LNCaP clone FGC (cell line): ENCODE measurements around the gene CALD1.

ENCODE experiments used
- DNase-seq: peaks from one replicate; pipeline ENCODE4 v3.0.0-alpha.2; 2011; ENCODE audit warnings: low read depth
- H3K4me3 ChIP-seq: 2 replicates; pipeline ENCODE4 v1.5.1; 2011; ENCODE audit warnings: mild to moderate bottlenecking, low read depth, low read length, control low read depth
- CTCF ChIP-seq: IDR thresholded peaks from 2 replicates; pipeline ENCODE4 v1.5.1; 2012; ENCODE audit warnings: mild to moderate bottlenecking; ENCODE audit not compliant: control insufficient read depth, insufficient read depth; ENCODE audit errors: extremely low read depth

Gene CALD1

DNA sequence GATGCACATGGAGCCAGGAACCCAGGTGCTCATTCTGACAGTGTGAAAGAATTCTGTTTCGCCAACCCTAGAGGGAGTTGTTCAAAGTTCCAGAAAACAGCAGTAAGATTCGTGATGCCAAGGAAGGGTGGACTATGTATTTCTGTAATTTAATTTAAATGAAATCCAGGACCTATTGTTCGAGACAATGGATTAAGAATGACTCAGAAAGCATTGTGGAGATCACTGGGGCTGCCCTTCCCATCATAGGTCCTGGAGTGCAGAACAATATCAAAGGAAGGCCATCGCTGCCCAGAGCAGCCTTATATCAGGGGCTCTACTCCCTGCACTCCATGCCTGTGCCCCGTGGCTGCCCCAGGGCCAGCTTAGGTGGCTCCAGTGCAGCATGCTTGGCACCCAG lies 32.1 kb upstream of the CALD1 start:
- TF ChIP-seq CTCF: no peak
- no peak overlapping the region for H3K4me3 ChIP-seq
- DNase-seq: no peak

GRCh38 chr7:134750083-134751062 lies 29.1 kb upstream of the CALD1 start:
- H3K4me3 ChIP-seq: no peak overlapping the region
- peak; percentile 59 for TF ChIP-seq CTCF
- DNase-seq: no peak

GRCh38 chr7:134752006-134752760 lies 27.3 kb upstream of the CALD1 start:
- DNase-seq: no peak
- H3K4me3 ChIP-seq: no peak overlapping the region
- TF ChIP-seq CTCF: no peak

DNA sequence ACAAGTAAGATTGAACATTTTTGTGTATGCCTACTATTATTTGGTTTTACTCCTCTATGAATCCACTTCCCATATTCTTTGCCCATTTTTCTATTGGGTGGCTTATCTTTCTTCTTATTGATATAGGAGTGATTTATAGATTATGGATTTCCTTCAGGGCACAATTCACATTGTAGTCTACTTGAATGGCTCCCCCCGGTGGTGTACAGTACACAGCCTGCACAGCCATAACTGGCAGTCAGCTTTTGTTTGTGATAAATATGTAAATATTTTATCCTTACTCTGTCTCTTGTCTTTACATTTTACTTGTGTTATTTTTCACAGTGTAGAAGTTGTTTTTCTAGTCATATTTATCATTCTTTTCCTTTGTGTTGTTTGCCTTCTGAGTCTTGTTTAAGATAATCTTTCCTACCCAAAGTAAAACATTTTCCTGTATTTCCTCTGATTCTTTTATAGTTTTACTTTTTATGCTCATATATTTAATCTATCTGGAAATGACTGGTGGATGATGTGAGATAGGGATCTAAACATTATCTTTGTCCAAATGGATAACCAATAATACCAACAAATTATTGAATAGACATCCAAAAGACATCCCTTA lies 23.9 kb upstream of the CALD1 start:
- peak; percentile 51 for TF ChIP-seq CTCF
- no peak overlapping the region for H3K4me3 ChIP-seq
- no peak for DNase-seq

DNA sequence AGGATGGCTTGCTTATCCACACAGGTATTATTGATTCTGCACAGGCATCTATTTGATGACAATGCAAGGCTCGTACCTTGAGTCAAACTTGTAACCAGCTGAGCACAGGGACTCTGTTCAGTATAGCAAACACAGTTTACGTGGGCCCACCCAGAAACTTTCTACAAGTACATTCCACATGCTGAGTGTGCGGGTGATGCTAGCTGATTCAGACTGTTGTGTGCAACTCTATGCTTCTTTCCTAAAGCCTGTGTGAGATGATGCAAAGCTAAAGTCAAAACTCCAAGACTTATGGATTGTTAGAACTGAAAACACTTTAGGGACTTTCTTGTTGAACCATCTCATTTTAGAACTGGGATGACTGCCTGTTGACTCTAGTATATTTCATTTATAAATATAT lies 21.5 kb upstream of the CALD1 start:
- DNase-seq: no peak
- TF ChIP-seq CTCF: no peak
- H3K4me3 ChIP-seq: no peak overlapping the region

DNA sequence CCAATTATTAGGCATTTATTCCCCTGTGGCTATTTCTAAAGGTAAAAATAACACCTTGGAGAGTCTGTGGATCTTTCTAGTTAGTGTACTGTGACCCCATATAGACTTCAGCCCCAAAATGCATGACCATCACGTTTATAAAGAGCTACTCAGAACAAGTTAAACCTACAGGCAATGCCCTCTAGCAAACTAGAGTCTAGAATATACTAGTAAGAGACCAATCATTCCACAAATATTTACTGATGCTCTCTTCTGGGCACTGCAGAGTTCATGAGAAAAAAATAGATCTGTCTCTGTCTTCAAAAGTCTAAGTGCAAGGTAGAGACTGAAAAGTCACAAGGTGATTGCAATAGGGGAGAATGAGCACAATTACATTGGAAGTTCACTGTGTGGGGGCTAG lies 20.5 kb upstream of the CALD1 start:
- no peak for TF ChIP-seq CTCF
- no peak for DNase-seq
- no peak overlapping the region for H3K4me3 ChIP-seq
